GM18858 (cell line): ENCODE measurements around the gene CBR4.
A peak's percentile ranks its signal among the peaks of the same experiment; 100 is the strongest.

Source experiments
- ATAC-seq: cut with Tn5 transposase; IDR thresholded peaks from one replicate; pipeline ENCODE4 v1.9.1; 2021; ENCODE audit not compliant: unreplicated experiment

Gene CBR4

DNA sequence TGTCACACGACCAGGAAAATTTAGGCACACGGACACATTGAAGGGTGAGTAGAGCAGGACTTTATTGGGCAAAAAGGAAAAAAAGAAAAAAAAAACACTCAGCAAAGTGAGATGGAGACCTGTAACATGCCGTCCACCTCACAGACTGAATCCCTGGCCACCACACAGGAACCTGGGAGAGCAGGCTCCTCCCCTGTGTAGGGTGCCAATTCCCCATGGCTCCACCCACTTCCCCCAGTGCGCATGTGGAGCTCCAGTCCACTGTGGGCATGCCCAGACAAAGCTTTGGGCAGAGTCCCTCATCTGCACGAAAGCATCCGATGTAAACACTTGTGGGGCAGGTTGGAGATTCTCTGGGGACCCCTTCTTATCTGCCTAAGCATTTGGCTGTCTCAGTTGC, 23.6 kb upstream of the CBR4 start:
- ATAC-seq = no peak

DNA sequence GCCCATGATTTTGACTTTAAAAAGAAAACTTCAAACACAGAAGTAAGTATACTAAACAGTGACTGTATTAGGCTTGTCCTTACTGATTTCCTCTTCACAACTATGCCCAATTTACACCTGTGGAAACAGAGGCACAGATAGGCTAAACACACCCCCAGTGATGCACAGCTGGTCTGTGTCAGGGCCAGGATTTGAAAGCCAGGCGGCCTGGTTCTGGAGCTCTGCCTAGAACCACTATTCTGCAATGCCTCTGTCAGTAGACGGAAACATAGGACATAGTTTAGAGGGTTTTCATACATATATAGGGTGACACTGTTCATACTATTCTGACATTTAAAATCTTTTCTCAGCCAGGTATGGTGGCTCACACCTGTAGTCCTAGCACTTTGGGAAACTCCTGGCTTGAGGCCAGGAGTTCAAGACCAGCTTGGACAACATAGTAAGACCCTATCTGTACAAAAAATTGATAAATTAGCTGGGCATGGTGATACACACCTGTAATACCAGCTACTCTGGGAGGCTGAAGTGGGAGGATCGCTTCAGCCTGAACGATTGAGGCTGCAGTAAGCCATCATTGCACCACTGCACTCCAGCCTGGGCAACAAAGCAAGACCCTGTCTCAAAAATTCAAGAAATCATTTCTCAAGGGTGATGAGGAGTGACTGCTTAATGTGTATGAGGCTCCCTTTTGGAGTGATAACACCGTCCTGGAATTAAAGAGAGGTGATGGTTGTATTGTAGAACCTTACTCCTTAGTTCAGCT, 23.0 kb upstream of the CBR4 start:
- no peak for ATAC-seq

DNA sequence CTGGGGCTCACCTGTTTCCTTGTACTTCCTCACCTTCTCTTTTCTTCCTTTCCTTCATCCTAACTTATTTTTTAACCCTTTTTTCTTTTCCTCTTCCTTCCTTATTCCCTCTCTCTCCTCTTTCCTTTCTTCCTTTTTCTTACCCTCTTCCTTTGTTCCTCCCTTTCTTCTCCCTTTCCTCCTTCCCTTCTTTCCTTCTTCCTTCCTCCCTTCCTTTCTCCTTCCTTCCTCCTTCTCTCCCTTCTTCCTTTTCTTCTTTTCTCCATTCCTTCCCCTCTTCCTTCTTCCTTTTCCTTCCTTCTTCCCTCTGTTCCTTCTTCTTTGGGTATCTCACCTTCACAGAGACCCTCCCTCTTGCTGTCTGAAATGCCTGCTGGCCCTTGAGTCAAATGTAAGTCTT, 22.1 kb upstream of the CBR4 start:
- no peak for ATAC-seq

- no peak for ATAC-seq
Observed at GRCh38 chr4:169031392-169031791, 21.3 kb upstream of the CBR4 start.

DNA sequence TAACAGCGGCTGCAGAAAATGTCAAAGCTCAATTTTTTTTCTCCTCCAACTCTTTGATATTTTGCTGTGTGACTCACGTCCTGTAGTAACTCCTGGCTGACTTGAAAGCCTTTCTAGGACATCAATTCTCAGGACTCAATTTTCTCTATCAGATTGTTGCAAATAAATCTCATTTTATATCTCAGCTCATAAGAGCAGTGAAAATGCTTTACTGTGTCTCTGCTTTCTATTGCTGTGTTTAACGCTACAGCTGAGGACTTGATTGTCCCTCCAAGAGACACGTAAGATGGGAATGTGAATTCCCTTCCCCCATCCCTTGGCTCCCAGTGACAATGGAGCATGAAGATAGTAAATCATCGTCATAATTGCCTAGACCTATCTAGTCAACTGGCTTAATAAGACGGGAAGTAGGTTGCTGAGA, 20.5 kb upstream of the CBR4 start:
- ATAC-seq = no peak

GRCh38 chr4:169029947-169030346, 19.9 kb upstream of the CBR4 start:
- no peak for ATAC-seq

- ATAC-seq = no peak
Observed at GRCh38 chr4:169027663-169028062, 17.6 kb upstream of the CBR4 start.

- no peak for ATAC-seq
Observed at GRCh38 chr4:169025184-169025583, 15.1 kb upstream of the CBR4 start.

GRCh38 chr4:169024762-169025161, 14.7 kb upstream of the CBR4 start:
- ATAC-seq = peak; percentile 85

- no peak for ATAC-seq
Observed at GRCh38 chr4:169018406-169018805, 8.4 kb upstream of the CBR4 start.

GRCh38 chr4:169017971-169018370, 7.9 kb upstream of the CBR4 start:
- no peak for ATAC-seq

DNA sequence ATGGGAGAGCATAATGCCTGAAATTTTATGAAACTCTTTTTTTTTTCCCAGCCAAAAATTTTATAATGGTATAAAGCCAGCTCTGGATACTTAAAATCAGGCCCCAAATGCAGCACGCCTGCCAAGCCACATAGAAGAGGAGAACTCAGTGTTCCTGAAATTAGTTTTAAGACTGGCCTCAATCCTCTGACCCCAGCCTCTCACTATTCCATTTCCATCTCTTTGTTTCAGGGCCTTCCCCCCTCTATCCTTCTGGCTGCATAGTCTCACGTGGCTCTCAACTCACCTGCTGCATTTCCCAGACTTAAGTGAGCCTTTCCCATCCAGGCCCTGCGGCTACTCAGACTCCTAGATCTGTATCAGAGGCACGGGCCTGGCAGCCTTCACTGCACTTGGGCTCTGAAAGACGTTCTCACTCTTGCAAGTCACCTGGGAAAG, 5.2 kb upstream of the CBR4 start:
- ATAC-seq = no peak

DNA sequence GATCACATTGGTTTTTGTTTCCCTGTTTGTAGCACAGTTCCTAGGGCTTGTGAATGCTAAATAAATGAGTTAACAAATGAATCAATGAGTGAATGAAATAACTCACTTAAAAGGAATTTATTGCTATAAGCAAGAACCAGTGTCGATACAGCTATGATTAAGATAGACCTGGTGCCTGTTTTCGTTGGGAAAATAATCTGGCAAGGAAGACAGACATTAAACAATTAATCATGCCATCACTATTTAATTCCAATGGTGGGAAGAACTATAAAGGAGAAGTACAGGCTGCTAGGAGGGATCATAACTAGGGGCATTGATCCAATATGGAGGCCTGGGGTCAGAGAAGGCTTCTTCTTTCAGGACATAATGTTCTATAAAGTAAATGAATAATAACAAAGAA, 4.5 kb upstream of the CBR4 start:
- ATAC-seq = no peak

- no peak for ATAC-seq
Observed at GRCh38 chr4:169013396-169013795, 3.3 kb upstream of the CBR4 start.

DNA sequence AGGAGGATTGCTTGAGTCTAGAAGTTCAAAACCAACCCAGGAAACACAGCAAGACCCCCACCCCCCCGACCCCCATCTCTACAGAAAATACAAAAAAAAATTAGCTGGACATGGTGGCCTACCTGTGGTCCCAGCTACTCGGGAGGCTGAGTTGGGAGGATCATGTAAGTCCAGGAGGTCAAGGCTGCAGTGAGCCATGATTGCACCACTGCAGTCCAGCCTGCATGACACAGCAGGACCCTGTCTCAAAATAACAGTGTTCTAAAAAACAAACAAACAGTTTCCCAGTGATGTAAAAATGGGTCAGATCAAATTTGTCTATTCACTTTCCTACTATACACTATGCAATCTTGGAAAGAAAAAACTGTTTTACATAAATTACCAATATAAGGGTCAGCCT, 2.0 kb upstream of the CBR4 start:
- ATAC-seq = no peak

DNA sequence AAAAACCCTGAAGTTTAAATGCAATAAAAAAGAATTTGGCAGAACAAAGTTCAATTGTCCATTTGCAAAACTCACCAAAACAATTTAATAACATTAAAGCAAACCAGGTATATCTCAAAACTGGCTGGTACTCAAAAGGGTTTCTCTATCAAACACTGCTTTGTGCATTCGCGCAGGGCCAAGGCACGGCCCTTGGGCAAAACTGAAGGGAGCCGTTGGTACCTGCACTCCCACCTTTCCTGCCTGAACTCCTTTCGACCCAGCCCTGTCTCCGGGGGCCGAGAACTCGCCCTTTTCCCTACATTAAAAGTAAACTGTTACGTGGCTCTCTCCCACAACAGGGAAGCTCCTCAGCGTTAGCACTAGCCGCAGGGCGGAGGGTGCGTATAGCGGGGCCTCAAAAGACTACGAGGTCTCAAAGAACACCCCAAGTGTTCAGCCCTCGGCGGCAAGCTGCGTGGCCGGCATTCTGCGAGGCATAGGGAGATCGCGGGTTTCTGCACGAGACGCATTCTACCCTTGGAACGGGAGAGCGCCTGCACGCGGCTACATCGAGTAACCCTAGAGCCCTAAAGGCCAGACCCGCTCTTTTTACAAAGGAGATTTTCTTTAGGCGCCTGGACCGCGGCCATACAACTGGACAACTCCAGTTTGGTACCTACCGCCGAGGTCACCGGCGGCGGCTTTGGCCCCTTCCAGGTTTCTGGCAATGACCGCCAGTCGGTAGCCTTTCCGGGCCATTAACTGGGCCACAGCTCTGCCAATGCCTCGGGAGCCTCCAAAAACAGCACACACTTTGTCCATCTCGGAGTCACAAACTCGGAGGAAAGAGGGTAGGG, 550 bp downstream of the CBR4 start:
- peak; percentile 10 for ATAC-seq

GRCh38 chr4:169005453-169006099, 4.5 kb downstream of the CBR4 start:
- ATAC-seq = no peak

DNA sequence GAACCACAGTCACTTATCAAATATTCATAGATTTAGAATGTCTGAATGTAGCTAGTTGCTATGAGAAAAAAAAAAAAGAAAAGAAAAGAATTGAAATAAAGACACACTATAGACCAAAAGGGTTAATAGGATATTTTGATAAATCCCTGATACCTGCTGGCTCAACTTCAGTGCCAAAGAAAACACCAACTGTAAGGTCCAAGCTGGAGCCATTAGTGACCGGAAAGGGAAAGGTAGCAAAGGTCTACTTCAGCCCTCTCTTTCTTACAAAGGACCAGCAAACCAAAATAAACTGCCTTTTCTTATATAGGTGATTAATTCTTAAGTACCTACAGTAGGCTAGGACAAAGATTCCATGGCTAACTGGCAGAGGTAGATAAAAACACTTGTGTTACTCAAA, 9.7 kb downstream of the CBR4 start:
- ATAC-seq = no peak

DNA sequence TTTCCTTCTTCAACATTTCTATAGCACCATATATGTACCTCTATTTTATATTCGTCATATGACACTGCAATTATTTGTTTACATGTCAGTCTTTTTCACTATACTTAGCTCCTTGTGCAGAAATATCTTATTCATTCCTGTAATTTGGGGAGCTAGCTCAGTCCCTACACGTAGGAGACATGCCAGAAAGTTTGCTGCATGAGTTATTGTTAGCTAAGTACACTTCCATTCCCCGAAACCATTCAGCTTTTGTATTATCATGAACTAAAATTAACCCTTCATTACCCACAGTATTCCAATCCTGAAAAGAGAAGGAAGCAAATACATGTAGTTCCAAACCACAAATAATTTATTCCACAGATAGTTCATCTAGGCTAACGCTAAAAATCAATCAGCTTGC, 10.2 kb downstream of the CBR4 start:
- no peak for ATAC-seq

GRCh38 chr4:168998596-168998995, 11.5 kb downstream of the CBR4 start:
- ATAC-seq = no peak

GRCh38 chr4:168995537-168996295, 14.3 kb downstream of the CBR4 start:
- ATAC-seq = no peak
